H1 (cell line): ENCODE measurements around the gene GNAT1. TPM values are rescaled to one million over a fixed set of nuclear protein-coding genes. Genes with fewer than 3 reads are reported as not detected.

Source experiments
- CTCF ChIA-PET: fragments of 300-600 bp; sonication (Branson Sonifier 250); formaldehyde crosslinking; loops from one replicate; lab custom pipeline; 2021; ENCODE audit not compliant: partially characterized antibody; lab: Charles Lee
- POLR2A ChIA-PET: fragments of 300-600 bp; sonication (Branson Sonifier 250); formaldehyde crosslinking; loops from one replicate; lab custom pipeline; 2021; ENCODE audit warnings: inconsistent platforms; ENCODE audit not compliant: partially characterized antibody; lab: Charles Lee
- DNase-seq, 2 experiments: peaks; one replicate each; pipeline versions ENCODE4 v3.0.0 to v3.0.0-alpha.2; 2010 to 2022; ENCODE audit warnings: low spot score in 2 of 2, low read depth in 1 of 2, mixed read lengths in 1 of 2
- FAIRE-seq: peaks from 2 replicates; lab custom pipeline; 2011; peaks lifted over from hg19 to GRCh38; lab: Jason Lieb, UNC
- H2AFZ ChIP-seq: 2 replicates; pipeline ENCODE4 v1.8.1; 2012; ENCODE audit warnings: low read length, inconsistent platforms
- H2AK5ac ChIP-seq: 2 replicates; pipeline ENCODE4 v1.6.1; 2013; ENCODE audit warnings: low read depth, low read length
- H2BK120ac ChIP-seq: replicated peaks from 2 replicates; pipeline ENCODE3; 2013; ENCODE audit warnings: low read depth, low read length, inconsistent platforms
- H2BK12ac ChIP-seq: 2 replicates; pipeline ENCODE4 v1.6.1; 2013; ENCODE audit warnings: low read depth, low read length
- H2BK15ac ChIP-seq: 2 replicates; pipeline ENCODE4 v1.6.1; 2013; ENCODE audit warnings: low read length
- H2BK20ac ChIP-seq: 2 replicates; pipeline ENCODE4 v1.6.1; 2013; ENCODE audit warnings: low read length
- H2BK5ac ChIP-seq: 2 replicates; pipeline ENCODE4 v1.6.1; 2013; ENCODE audit warnings: low read depth, low read length
- H3K14ac ChIP-seq: 2 replicates; pipeline ENCODE4 v1.6.1; 2013; ENCODE audit warnings: inconsistent platforms; ENCODE audit not compliant: insufficient read length
- H3K18ac ChIP-seq: 2 replicates; pipeline ENCODE4 v1.6.1; 2013; ENCODE audit warnings: low read length; ENCODE audit errors: extremely low read depth
- H3K23ac ChIP-seq: 2 replicates; pipeline ENCODE4 v1.6.1; 2013; ENCODE audit warnings: inconsistent platforms; ENCODE audit not compliant: insufficient read length
- H3K23me2 ChIP-seq: 2 replicates; pipeline ENCODE4 v1.6.1; 2013; ENCODE audit warnings: low read depth, low read length
- H3K27ac ChIP-seq: 2 replicates; pipeline ENCODE4 v1.6.1; 2011; ENCODE audit warnings: low read depth, low read length, inconsistent platforms
- H3K27me3 ChIP-seq, 4 experiments: replicated peaks in 1 of 4; 1 replicate in 1 of 4; 2 replicates in 3 of 4; pipeline versions ENCODE4 v1.6.1 to v1.8.1; 2011 to 2013; ENCODE audit warnings: low read length in 3 of 4, mild to moderate bottlenecking in 3 of 4, inconsistent platforms in 2 of 4, mixed read lengths in 2 of 4, moderate library complexity in 1 of 4; ENCODE audit not compliant: control insufficient read depth in 3 of 4, insufficient read depth in 3 of 4; ENCODE audit errors: extremely low read depth in 1 of 4
- H3K36me3 ChIP-seq, 4 experiments: 2 replicates each; pipeline versions ENCODE4 v1.6.1 to v1.8.1; 2011 to 2013; ENCODE audit warnings: mild to moderate bottlenecking in 4 of 4, low read length in 3 of 4, moderate library complexity in 2 of 4, control low read depth in 1 of 4, inconsistent platforms in 1 of 4; ENCODE audit not compliant: insufficient read depth in 4 of 4, control insufficient read depth in 2 of 4
- H3K4ac ChIP-seq: replicated peaks from 2 replicates; pipeline ENCODE3; 2013; ENCODE audit warnings: low read length, low read depth, mixed read lengths, inconsistent platforms; ENCODE audit not compliant: insufficient read length
- H3K4me1 ChIP-seq, 4 experiments: replicated peaks in 1 of 4; 1 replicate in 1 of 4; 2 replicates in 3 of 4; pipeline versions ENCODE4 v1.6.1 to v1.8.1; 2011 to 2013; ENCODE audit warnings: low read length in 3 of 4, inconsistent platforms in 2 of 4, mixed read lengths in 1 of 4; ENCODE audit not compliant: insufficient read depth in 4 of 4, control insufficient read depth in 3 of 4
- H3K4me2 ChIP-seq, 2 experiments: 2 replicates each; pipeline versions ENCODE4 v1.6.1 to v1.8.1; 2011 to 2013; ENCODE audit warnings: low read depth in 2 of 2, low read length in 2 of 2, control low read depth in 1 of 2, inconsistent platforms in 1 of 2, mild to moderate bottlenecking in 1 of 2; ENCODE audit not compliant: insufficient read depth in 1 of 2
- H3K4me3 ChIP-seq, 4 experiments: fragments of 200-600, 300-600 bp in 1 of 4; sonication (generic), shearing (Covaris generic), sonication (Bioruptor Twin) in 1 of 4; 2 replicates each; pipeline versions ENCODE4 v1.5.1 to v1.8.1; 2011 to 2016; ENCODE audit warnings: low read length in 4 of 4, low read depth in 3 of 4, control low read depth in 2 of 4, inconsistent platforms in 2 of 4, mild to moderate bottlenecking in 2 of 4, mixed read lengths in 1 of 4, moderate library complexity in 1 of 4; ENCODE audit not compliant: insufficient read depth in 2 of 4; ENCODE audit errors: extremely low read depth in 1 of 4
- H3K56ac ChIP-seq: replicated peaks from 2 replicates; pipeline ENCODE3; 2013; ENCODE audit warnings: low read depth, mild to moderate bottlenecking, mixed read lengths, low read length, inconsistent platforms; ENCODE audit not compliant: insufficient read length
- H3K79me1 ChIP-seq: 2 replicates; pipeline ENCODE4 v1.6.1; 2013; ENCODE audit warnings: low read depth, low read length, control low read depth
- H3K79me2 ChIP-seq, 2 experiments: 2 replicates each; pipeline versions ENCODE4 v1.6.1 to v1.8.1; 2012 to 2013; ENCODE audit warnings: low read length in 2 of 2, mild to moderate bottlenecking in 2 of 2, inconsistent platforms in 1 of 2; ENCODE audit not compliant: insufficient read depth in 2 of 2, control insufficient read depth in 1 of 2
- H3K9ac ChIP-seq, 4 experiments: replicated peaks in 1 of 4; 1 replicate in 1 of 4; 2 replicates in 3 of 4; pipeline versions ENCODE4 v1.6.1 to v1.8.1; 2011 to 2013; ENCODE audit warnings: low read depth in 3 of 4, low read length in 3 of 4, control low read depth in 2 of 4, mild to moderate bottlenecking in 2 of 4, moderate library complexity in 2 of 4, inconsistent platforms in 1 of 4; ENCODE audit errors: extremely low read depth in 1 of 4
- H3K9me3 ChIP-seq, 2 experiments: 2 replicates each; pipeline versions ENCODE4 v1.6.1 to v1.8.1; 2012 to 2013; ENCODE audit warnings: mild to moderate bottlenecking in 2 of 2, moderate library complexity in 2 of 2, control low read depth in 1 of 2, inconsistent platforms in 1 of 2, low read depth in 1 of 2, low read length in 1 of 2, mixed read lengths in 1 of 2; ENCODE audit not compliant: insufficient read depth in 2 of 2
- H4K20me1 ChIP-seq, 2 experiments: replicated peaks in 1 of 2; 2 replicates each; pipeline versions ENCODE3 to v1.8.1; 2011 to 2013; ENCODE audit warnings: inconsistent platforms in 2 of 2, low read length in 2 of 2, mild to moderate bottlenecking in 1 of 2; ENCODE audit not compliant: insufficient read depth in 2 of 2, control insufficient read depth in 1 of 2
- H4K5ac ChIP-seq: 2 replicates; pipeline ENCODE4 v1.6.1; 2013; ENCODE audit warnings: low read length, low read depth, mixed read lengths, inconsistent platforms; ENCODE audit not compliant: insufficient read length
- H4K8ac ChIP-seq: 2 replicates; pipeline ENCODE4 v1.8.0; 2013; ENCODE audit warnings: mild to moderate bottlenecking, moderate library complexity, low read length, inconsistent platforms; ENCODE audit not compliant: insufficient read depth; ENCODE audit errors: extremely low read depth
- H4K91ac ChIP-seq: replicated peaks from 2 replicates; pipeline ENCODE3; 2013; ENCODE audit warnings: low read length, mixed read lengths, inconsistent platforms; ENCODE audit not compliant: insufficient read length
- ASH2L ChIP-seq: fragments of 200-600, 300-600 bp; sonication (generic); IDR thresholded peaks from one replicate; pipeline ENCODE4 v1.7.1; 2017; ENCODE audit warnings: low read length
- BCL11A ChIP-seq, 2 experiments: IDR thresholded peaks; one replicate each; pipeline ENCODE4 v1.6.1; 2011; ENCODE audit warnings: low read depth in 2 of 2, low read length in 2 of 2, mild to moderate bottlenecking in 2 of 2
- CHD2 ChIP-seq: IDR thresholded peaks from 2 replicates; pipeline ENCODE4 v1.6.1; 2012; ENCODE audit warnings: low read length, improper control_type of control experiment
- NANOG ChIP-seq: IDR thresholded peaks from 2 replicates; pipeline ENCODE4 v1.6.1; 2011; ENCODE audit warnings: low read length, low read depth, mild to moderate bottlenecking, inconsistent platforms; ENCODE audit not compliant: insufficient read depth, poor library complexity, severe bottlenecking
- RAD21 ChIP-seq, 2 experiments: IDR thresholded peaks in 1 of 2; conservative IDR thresholded peaks in 1 of 2; 2 replicates each; pipeline ENCODE4 v1.6.1; 2011; ENCODE audit warnings: low read depth in 2 of 2, low read length in 2 of 2, improper control_type of control experiment in 1 of 2, inconsistent platforms in 1 of 2, mild to moderate bottlenecking in 1 of 2, moderate library complexity in 1 of 2
- SP1 ChIP-seq: IDR thresholded peaks from 2 replicates; pipeline ENCODE4 v1.6.1; 2011; ENCODE audit warnings: low read depth, low read length
- TAF7 ChIP-seq: optimal IDR thresholded peaks from 2 replicates; pipeline ENCODE3; 2011; ENCODE audit warnings: low read depth, mild to moderate bottlenecking, inconsistent platforms, low read length, moderate library complexity, borderline replicate concordance
- WGBS, 2 experiments: shearing (Covaris generic) in 1 of 2; methylation state at CpG; one replicate each; pipeline versions ENCODE4 v1.1.6 to v1.1.7; 2013 to 2015; ENCODE audit warnings: low lambda C conversion rate in 2 of 2, mixed read lengths in 2 of 2, inconsistent platforms in 1 of 2, low coverage in 1 of 2, missing lambda C conversion rate in 1 of 2; ENCODE audit not compliant: insufficient replicate concordance in 2 of 2, insufficient coverage in 1 of 2, insufficient read length in 1 of 2; ENCODE audit errors: extremely low coverage in 1 of 2, missing lambda C conversion rate in 1 of 2; 5-methylcytosine and 5-hydroxymethylcytosine counted together
- polyA plus RNA-seq, 7 experiments: library from polyadenylated mRNA; depleted of rRNA in 3 of 7; stranded (reverse) in 5 of 7; unstranded in 2 of 7; fragments of >200 nt in 5 of 7; fragments of 200-250 nt in 2 of 7; gene quantifications; 1 replicate in 5 of 7; 2 replicates in 1 of 7; 4 replicates in 1 of 7; pipeline versions ENCODE4 v1.2.1 to v1.2.3, GENCODE V29; 2011 to 2013; ENCODE audit warnings: missing spikeins in 2 of 7, mixed read lengths in 2 of 7
- total RNA-seq: library from RNA; stranded (reverse); fragmentation: NEBNext Ultra II Directional; extraction: Animal tissue kit (Norgen Biotek cat#: 25700); gene quantifications from 2 replicates; pipeline ENCODE4 v1.2.1, GENCODE V29; 2021

The GNAT1 gene
- total and polyA plus RNA-seq, 2 of the 8 experiments (the other 6 are each of a cell fraction or from before 2014, with no cell fraction given): 0.08 TPM; not detected in 1

DNA sequence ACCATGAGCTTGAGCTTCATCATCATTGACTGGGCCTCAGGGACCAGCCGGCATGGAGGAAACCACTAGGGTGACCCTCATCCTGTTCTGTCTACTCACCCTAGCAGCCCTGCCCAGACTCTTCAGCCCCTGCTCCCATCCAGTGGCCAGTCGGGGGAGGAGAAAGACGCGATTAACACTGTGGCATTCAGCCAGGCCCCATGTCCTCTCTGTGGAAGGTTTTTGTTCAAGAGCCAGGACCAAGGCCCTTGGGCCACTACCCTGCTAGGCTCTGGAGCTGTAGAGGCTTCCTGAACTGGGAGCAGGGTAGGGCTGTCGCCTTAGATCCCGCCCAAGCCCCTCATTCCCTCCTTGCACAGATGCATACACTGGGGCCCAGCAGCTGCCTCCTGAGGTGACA, 28.7 kb downstream of the GNAT1 start:
- H3K18ac ChIP-seq: no peak overlapping the region

More for the DNA sequence above, 28.7 kb downstream of the GNAT1 start:
- 89% methylated on average over 6 of the region's 6 CpGs; no CpG with 5 or more reads in 1 of the 2 experiments for WGBS, 2 experiments
- Histone ChIP-seq H3K23ac (no peak overlapping the region), H3K56ac (no peak overlapping the region), H4K20me1 (no peaks in the 10 kb centered on the region), H3K79me2 (no peaks in the 10 kb centered on the region), H3K9me3 (no peaks in the 10 kb centered on the region), H3K14ac (no peak overlapping the region), H4K5ac (no peak overlapping the region), H2BK20ac (no peak overlapping the region), H3K27me3 (peaks cover 0 to 2% (median 0%) of the 10 kb centered on the region in 4 experiments; a peak in 1 of 7 replicates), H3K4ac (no peak overlapping the region), H3K4me1 (peaks cover 0 to 3% (median 1%) of the 10 kb centered on the region in 4 experiments; a peak in 5 of 7 replicates), H2AFZ (no peak overlapping the region), H4K91ac (no peak overlapping the region), H2BK120ac (no peak overlapping the region), H3K79me1 (no peaks in the 10 kb centered on the region), H3K4me3 (no peak overlapping the region), H3K23me2 (no peaks in the 10 kb centered on the region), H3K9ac (no peak overlapping the region), H2BK12ac (no peak overlapping the region), H4K8ac (no peak overlapping the region), H2BK5ac (peak overlapping the region; percentile 35; the same call in 1 of the 2 replicates), H3K27ac (no peak overlapping the region), H2AK5ac (no peak overlapping the region), H3K36me3 (no peaks in the 10 kb centered on the region), H3K4me2 (no peak overlapping the region), H2BK15ac (no peak overlapping the region)
- no peak for TF ChIP-seq NANOG
- TF ChIP-seq ASH2L: no peak
- TF ChIP-seq SP1: no peak
- TF ChIP-seq BCL11A (IDR thresholded peaks at IDR 0.05; ENCODE audit: low read depth in 2 of 2, low read length in 2 of 2): no peak
- TF ChIP-seq CHD2: no peak
- TF ChIP-seq TAF7: no peak
- no peak for TF ChIP-seq RAD21 (IDR thresholded peaks at IDR 0.05 in 1 of 2, conservative IDR thresholded peaks at IDR 0.05 in 1 of 2; ENCODE audit: low read depth in 2 of 2, low read length in 2 of 2)
- ChIA-PET POLR2A (interaction anchor here (1.0 to 3.9 kb wide), 3 partner anchors 9 to 65 kb away, joined by 3 to 23 read pairs (median 10); no protein-coding TSS in a partner anchor), CTCF (interaction anchor here (0.6 to 48.1 kb wide), 12 partner anchors 7 to 196 kb away, joined by 3 to 2149 read pairs (median 4); partner anchors contain the start of genes GNAI2, GNAT1, LSMEM2 and SEMA3B)
- DNase-seq (no peak), FAIRE-seq (no peak)
